Left forelimb (tissue), 1 donor: ENCODE measurements around the gene CCPG1.

Source experiments
- DNase-seq: peaks from one replicate; pipeline ENCODE4 v3.0.0-alpha.2; 2018; ENCODE audit warnings: low spot score

CCPG1 gene

GRCh38 chr15:55387027-55387426 lies 21.1 kb downstream of the CCPG1 start:
- DNase-seq, result no peak

- DNase-seq, result no peak
These were observed 24.5 kb downstream of the CCPG1 start for GRCh38 chr15:55383687-55384086.

- DNase-seq, result no peak
These were observed 26.6 kb downstream of the CCPG1 start for GRCh38 chr15:55381595-55381994.

GRCh38 chr15:55379095-55379494 lies 29.1 kb downstream of the CCPG1 start:
- DNase-seq, result no peak

GRCh38 chr15:55372701-55373440 lies 35.3 kb downstream of the CCPG1 start:
- DNase-seq, result no peak

- DNase-seq, result no peak
These were observed 41.2 kb downstream of the CCPG1 start for GRCh38 chr15:55366981-55367380.

GRCh38 chr15:55362641-55363040 lies 45.5 kb downstream of the CCPG1 start:
- DNase-seq, result no peak

GRCh38 chr15:55361048-55361447 lies 47.1 kb downstream of the CCPG1 start:
- DNase-seq, result no peak

- DNase-seq, result no peak
These were observed 47.9 kb downstream of the CCPG1 start for GRCh38 chr15:55360256-55360655.

- DNase-seq, result no peak
These were observed 49.7 kb downstream of the CCPG1 start for GRCh38 chr15:55358471-55358870.

- no peak for DNase-seq
These were observed 50.4 kb downstream of the CCPG1 start for GRCh38 chr15:55357774-55358173.

- no peak for DNase-seq
These were observed 51.1 kb downstream of the CCPG1 start for GRCh38 chr15:55356985-55357585.

- no peak for DNase-seq
These were observed 55.1 kb downstream of the CCPG1 start for GRCh38 chr15:55353025-55353424.

GRCh38 chr15:55349282-55349681 lies 58.9 kb downstream of the CCPG1 start:
- no peak for DNase-seq

GRCh38 chr15:55348281-55348778 lies 59.8 kb downstream of the CCPG1 start:
- DNase-seq, result no peak

- no peak for DNase-seq
These were observed 64.0 kb downstream of the CCPG1 start for GRCh38 chr15:55344206-55344605.

GRCh38 chr15:55343168-55343567 lies 65.0 kb downstream of the CCPG1 start:
- DNase-seq, result no peak

GRCh38 chr15:55337160-55337559 lies 71.0 kb downstream of the CCPG1 start:
- no peak for DNase-seq

GRCh38 chr15:55334997-55335396 lies 73.2 kb downstream of the CCPG1 start:
- DNase-seq, result no peak

- no peak for DNase-seq
These were observed 73.8 kb downstream of the CCPG1 start for GRCh38 chr15:55334371-55334770.

GRCh38 chr15:55327387-55327786 lies 80.8 kb downstream of the CCPG1 start:
- DNase-seq, result no peak

GRCh38 chr15:55322467-55322866 lies 85.7 kb downstream of the CCPG1 start:
- DNase-seq, result no peak

- DNase-seq, result no peak
These were observed 87.2 kb downstream of the CCPG1 start for GRCh38 chr15:55320963-55321362.

GRCh38 chr15:55320238-55320550 lies 88.0 kb downstream of the CCPG1 start:
- DNase-seq, result no peak
